DLD1 (cell line): ENCODE data around the gene FLT4.

Experiments
- in situ Hi-C: cut with HindIII; loops from 2 replicates; pipeline ENCODE4 v1.10.0; 2017; ENCODE audit warnings: low sequenced_read_pairs

FLT4 gene

DNA sequence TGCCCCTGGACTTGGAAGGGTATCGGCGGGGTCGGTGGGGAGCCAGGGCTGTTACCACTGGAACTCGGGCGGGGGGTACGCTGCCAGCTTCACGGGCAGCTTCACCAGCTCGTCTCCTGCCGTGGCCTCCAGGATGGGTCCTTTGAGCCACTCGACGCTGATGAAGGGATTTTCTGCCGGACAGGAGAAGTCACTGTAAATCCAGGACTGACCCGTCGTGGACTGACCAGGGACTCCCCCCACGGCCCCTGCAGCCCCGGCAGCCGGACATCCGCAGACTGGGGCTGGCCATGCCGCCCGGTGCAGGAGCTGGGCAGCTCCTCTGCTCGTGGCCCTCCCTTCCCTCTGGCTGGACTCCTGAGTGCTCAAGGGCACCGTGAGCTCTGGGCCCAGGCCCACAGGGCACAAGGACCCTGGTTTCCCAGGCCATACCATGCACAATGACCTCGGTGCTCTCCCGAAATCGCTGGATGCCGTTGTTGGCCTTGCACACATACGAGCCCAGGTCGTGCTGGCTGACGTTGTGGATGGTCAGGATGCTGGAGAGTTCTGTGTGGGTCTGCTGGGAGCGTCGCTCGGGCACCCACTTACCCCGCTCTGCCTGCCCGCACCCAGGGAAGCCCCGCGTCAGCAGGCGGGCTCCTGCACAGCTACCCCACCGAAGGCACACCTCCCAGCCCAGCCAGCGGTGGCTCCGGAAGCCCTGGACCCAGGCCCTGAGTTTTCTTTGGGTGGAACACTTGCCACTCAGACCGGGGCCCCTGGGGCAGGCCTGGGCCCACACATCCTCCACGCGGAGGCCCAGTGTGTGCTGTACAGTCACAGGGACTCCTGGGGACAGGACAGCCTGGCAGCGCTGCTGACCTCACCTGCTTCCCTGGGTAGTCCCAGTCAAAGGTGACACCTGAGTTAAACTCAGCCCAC, 20.3 kb downstream of the FLT4 start:
- in situ Hi-C loops = no loop called here

DNA sequence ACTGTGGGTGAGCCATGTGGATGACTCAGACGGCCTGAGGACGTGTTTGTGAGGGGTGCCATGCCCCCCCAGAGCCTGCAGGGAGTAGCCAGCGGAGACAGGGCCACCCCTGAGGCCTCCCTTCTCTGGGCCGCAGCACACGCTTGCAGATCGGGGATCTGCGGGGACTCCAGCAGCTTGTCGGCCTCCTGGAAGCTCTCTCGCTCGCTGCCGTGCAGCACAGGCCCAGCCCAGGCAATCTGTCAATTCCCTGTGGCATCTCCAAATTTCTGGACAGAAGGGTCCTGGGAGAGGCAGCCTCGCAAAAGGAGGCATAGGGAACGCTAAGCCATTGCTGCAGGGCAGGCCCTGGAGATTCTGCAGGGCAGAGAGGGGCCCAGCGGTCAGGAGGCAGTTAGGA, 21.2 kb downstream of the FLT4 start:
- in situ Hi-C loops = no loop called here

- in situ Hi-C loops = no loop called here
These were observed 21.8 kb downstream of the FLT4 start for GRCh38 chr5:180627386-180628120.

- in situ Hi-C loops = no loop called here
These were observed 22.6 kb downstream of the FLT4 start for GRCh38 chr5:180626661-180627385.

DNA sequence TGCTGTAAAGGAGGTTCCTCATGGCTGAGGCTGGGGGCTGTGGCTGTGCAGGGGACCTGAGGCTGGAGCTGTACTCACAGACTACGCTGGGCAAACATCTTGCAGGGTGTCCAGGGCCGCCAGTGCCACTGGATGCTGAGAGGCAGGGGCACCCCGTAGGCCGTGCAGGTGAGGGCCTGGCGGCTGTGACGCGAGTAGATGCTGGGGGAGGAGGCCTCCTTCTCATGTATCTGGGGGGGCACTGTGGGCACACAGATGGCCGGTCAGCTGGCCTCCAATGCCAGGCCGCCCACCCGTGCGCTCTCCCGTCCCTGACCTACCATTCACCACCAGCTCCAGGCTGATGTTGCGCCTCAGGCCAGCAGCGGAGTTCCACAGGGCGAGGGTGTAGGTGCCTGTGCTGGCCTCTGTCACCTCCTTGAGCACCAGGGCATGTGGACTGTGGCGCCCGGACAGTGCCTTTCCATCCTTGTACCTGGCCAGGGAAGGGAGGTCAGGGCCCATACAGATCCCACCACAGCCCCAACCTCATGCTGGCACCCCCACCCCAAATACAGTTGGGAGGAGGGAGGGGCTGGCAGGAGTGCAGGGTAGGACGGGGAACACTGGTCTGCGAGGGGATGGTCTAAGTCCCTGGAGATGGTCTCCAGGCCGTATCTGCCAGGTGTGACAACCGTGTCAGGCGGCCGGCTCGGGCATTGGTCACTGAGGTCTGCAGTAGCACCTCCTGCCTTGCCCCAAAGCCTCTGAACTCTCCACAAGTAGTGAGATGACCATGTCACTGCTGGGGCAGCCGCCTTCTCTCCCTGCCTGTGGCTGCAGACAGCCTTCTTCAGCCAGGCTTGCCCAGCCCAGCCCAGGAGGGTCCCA, 23.4 kb downstream of the FLT4 start:
- in situ Hi-C loops = no loop called here

DNA sequence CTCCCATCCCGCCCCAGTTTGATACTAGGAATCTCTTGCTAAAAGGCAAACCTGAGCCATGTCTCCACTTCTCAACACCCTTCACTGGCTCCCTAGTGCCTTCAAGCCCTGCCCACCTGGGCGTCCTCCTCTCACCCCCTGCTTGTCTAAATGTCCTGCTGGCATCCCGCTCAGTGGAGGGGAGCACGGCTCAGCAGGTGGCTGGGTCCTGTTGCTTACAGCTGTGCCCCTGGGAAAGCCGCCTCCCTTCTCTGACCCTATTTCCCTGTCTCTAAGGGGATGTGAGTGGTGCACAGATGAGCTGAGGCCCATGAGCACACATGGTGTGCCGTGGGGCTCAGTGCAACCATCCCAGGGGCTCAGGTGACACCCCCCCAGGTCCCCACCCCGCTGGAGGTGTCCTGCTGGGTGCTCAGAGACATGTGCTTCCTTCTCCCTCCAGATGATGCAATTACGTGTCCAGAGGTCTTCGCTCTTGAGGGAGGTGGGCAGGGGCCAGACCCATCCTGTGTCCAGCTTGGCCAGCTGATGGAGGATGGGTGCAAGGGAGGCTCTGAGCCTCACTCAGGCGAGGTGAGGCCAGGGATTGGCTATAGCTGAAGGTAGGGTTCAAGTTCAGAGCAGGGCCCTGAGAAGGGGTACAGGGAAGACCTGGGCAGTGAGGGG, 24.1 kb downstream of the FLT4 start:
- in situ Hi-C loops = no loop called here

DNA sequence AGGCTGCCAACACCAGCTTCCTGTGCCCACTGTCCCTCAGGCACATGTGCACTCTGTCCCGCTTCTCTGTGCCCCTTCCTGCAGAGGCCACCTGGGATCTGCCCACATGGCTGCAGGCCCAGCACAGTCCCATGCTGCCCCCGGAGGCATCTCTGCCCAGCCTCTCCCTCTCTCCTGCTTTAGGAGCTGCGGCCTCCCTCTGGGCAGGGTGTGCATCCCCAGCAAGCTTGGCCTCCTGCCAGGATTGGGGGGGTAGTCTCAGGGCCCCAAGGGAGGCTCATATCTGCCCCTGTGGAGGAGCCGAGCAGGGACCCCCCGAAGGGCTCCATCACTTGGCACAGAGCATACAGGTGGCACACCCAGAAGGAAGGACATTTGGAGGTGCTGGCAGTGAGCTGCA, 24.8 kb downstream of the FLT4 start:
- in situ Hi-C loops = no loop called here

DNA sequence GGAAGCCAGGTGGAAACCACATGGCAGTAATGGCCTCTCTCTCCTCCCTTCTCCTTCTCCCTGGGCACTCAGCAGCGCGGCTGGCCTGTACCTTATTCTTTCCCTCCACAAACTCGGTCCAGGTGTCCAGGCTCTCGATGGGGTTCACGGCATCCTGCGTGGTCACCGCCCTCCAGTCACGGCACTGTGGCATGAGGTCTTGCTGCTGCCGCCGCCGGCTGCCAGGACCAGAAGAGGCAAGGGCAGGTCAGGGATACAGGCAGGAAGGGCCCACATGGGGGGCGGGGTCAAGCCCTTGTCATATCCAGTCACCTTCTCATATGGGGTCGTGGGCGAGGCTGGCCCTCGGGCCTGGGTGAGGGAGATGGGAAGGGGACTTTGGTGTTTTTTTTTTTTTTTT, 25.6 kb downstream of the FLT4 start:
- in situ Hi-C loops = no loop called here

DNA sequence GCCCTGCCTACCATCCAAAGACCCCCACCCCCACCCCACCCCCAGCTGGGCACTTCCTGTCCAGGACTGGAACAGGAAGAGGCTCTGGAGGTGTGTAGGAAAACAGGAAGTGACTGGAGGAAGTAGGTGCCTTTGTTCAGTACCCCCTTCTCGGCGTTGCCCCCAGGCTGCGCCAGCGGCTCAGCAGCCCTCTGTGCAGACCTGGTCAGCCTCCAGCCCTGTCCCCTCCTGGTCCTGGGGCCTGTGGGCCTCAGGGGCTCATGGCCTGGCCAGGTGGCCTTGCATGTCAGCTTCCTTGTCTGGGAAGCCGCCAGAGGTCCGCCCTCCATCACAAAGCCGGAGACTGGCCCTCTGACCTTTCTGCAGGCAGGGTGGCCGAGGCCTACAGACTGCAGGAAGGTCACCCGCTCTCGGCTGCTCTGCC, 26.0 kb downstream of the FLT4 start:
- in situ Hi-C loops = no loop called here

GRCh38 chr5:180622910-180623309, 26.5 kb downstream of the FLT4 start:
- in situ Hi-C loops = no loop called here

GRCh38 chr5:180621311-180621710, 28.1 kb downstream of the FLT4 start:
- in situ Hi-C loops = no loop called here

DNA sequence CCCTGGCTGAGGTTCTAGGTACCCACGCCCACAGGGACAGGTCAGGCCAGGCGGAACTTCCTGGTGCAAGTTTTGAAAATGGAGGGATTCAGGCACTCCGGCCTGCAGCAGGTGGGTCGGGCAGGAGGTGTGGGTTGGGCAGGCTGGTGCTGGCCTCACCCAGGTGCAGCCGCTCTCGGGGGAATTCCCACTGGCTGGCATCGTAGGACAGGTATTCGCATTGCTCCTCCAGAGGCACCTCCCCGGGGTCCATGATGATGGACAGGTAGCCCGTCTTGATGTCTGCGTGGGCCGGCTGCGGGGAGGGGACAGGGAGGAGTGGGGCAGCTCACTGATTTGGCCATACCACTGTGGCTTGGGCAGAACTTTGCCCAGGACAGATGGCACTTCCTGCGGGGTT, 29.4 kb downstream of the FLT4 start:
- in situ Hi-C loops = no loop called here

DNA sequence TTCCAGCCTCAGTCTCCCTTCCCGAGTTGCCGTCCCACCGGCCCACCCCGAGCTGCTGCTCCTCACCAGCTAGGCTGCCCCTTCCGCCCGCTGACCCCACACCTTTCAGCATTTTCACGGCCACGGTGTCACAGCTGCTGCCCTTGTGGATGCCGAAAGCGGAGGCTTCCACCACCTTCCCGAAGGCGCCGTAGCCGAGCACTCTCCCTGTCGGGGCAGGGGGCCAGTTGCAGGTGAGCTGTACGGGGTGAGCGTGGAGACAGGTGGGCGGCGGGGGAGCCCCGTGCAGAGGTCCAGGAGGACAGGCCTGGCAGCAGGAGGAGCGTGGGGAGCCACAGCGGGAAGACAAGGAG, 29.9 kb downstream of the FLT4 start:
- in situ Hi-C loops = no loop called here

GRCh38 chr5:180618829-180619562, 30.4 kb downstream of the FLT4 start:
- in situ Hi-C loops = no loop called here

DNA sequence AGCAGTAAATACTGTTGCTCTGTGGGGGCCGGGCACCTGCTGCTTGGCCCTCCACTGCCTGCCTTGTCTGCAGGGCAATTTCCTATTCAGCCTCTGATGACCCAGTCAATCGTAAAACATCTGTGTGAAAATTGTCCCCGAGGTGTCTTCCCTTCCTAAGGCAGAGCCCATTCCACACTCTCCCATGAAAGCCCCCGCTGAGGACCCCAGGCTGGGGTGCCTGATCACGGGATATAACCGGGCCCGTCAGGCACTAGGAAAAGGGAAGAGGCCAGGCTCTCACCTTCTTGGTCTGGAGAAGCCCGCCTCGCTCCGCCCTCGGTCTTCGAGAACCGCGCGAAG, 30.9 kb downstream of the FLT4 start:
- in situ Hi-C loops = no loop called here

- in situ Hi-C loops = no loop called here
These were observed 35.6 kb downstream of the FLT4 start for GRCh38 chr5:180613814-180614188.

DNA sequence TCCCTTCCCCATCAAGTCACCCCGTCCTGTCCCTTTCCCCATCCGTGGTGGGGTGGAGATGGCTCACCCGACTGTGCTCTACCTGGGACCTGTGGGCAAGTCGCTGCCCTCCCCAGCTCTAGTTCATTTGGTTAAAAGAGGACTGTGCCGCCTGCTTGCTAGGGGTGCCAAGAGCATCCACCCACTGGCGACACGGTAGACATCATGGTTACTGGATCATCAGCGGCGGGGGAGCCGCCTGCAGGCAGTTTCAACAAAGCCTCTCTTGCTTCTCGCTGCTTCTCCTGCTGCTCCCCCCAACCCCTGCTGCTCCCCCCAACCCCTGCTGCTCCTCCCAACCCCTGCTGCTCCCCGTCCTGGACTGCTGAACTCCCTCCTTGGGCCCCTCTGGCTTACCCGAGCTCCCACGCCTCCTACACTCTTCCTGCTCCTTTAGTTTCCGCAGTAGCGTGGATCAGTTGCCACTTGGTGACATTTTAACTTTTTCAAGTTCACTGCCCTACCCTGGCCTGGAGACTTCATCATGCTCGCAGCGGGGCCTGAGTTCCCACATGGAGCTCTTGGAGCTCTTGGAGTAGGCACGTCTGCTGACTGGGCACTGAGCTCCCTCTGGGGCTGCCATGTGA, 36.1 kb downstream of the FLT4 start:
- in situ Hi-C loops = no loop called here

DNA sequence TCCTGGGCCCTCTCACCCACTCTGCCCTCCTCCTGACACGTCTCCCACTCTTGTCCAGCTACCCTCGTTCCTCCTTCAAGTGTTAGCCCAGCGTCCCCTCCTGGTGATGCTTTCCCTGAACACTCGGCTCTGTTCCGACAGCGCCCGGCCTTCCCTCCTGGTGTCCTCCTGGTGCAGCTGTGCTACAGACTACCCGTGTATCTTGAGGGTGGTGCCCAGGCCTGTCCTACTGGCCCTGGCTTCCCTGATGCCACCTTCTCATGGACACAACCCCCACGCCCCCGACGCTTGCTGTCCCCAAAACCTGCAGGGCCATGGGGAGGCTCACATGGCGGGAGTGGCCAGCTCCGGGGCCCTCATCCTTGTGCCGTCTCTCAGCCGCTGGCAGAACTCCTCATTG, 36.7 kb downstream of the FLT4 start:
- in situ Hi-C loops = no loop called here
